H9 (cell line): ENCODE measurements around the gene GRID1. TPM values are rescaled to one million over a fixed set of nuclear protein-coding genes. Genes with fewer than 3 reads are reported as not detected.

Experiments
- DNase-seq: peaks from one replicate; pipeline ENCODE4 v3.0.0-alpha.2; 2017
- H2AFZ ChIP-seq: one replicate; pipeline ENCODE4 v1.6.1; 2013; ENCODE audit warnings: mild to moderate bottlenecking, low read length, control low read depth, moderate library complexity
- H2AK5ac ChIP-seq: 2 replicates; pipeline ENCODE4 v1.6.1; 2013; ENCODE audit warnings: low read length, control low read depth, mixed read lengths; ENCODE audit not compliant: insufficient read length
- H2BK120ac ChIP-seq: one replicate; pipeline ENCODE4 v1.6.1; 2013; ENCODE audit warnings: low read depth, mild to moderate bottlenecking, low read length, control low read depth, inconsistent platforms; ENCODE audit not compliant: poor library complexity, severe bottlenecking
- H2BK12ac ChIP-seq: 2 replicates; pipeline ENCODE4 v1.6.1; 2013; ENCODE audit warnings: low read length, control low read depth, mixed read lengths, low read depth; ENCODE audit not compliant: insufficient read length
- H2BK15ac ChIP-seq: 2 replicates; pipeline ENCODE4 v1.6.1; 2013; ENCODE audit warnings: low read depth, low read length, control low read depth
- H2BK20ac ChIP-seq: one replicate; pipeline ENCODE4 v1.6.1; 2013; ENCODE audit warnings: low read depth, mild to moderate bottlenecking, low read length, control low read depth, inconsistent platforms; ENCODE audit not compliant: poor library complexity, severe bottlenecking
- H2BK5ac ChIP-seq: 2 replicates; pipeline ENCODE4 v1.6.1; 2013; ENCODE audit warnings: low read length, control low read depth, mixed read lengths; ENCODE audit not compliant: insufficient read length
- H3K14ac ChIP-seq: 2 replicates; pipeline ENCODE4 v1.6.1; 2013; ENCODE audit warnings: low read length, control low read depth; ENCODE audit not compliant: insufficient read depth
- H3K18ac ChIP-seq: 2 replicates; pipeline ENCODE4 v1.6.1; 2013; ENCODE audit warnings: low read depth, mild to moderate bottlenecking, mixed read lengths, low read length, control low read depth; ENCODE audit not compliant: insufficient read length
- H3K23ac ChIP-seq: 2 replicates; pipeline ENCODE4 v1.6.1; 2013; ENCODE audit warnings: low read length, control low read depth, mixed read lengths, low read depth; ENCODE audit not compliant: insufficient read length
- H3K23me2 ChIP-seq: 2 replicates; pipeline ENCODE4 v1.6.1; 2013; ENCODE audit warnings: low read depth, mild to moderate bottlenecking, mixed read lengths, low read length, control low read depth; ENCODE audit not compliant: insufficient read length, poor library complexity, severe bottlenecking
- H3K27ac ChIP-seq: 2 replicates; pipeline ENCODE4 v1.5.1; 2013; ENCODE audit warnings: low read length, control low read depth, mixed read lengths, low read depth; ENCODE audit not compliant: insufficient read length
- H3K27me3 ChIP-seq: 2 replicates; pipeline ENCODE4 v1.6.1; 2013; ENCODE audit warnings: low read length, control low read depth, inconsistent platforms; ENCODE audit not compliant: insufficient read depth
- H3K4ac ChIP-seq: 2 replicates; pipeline ENCODE4 v1.6.1; 2013; ENCODE audit warnings: low read depth, mild to moderate bottlenecking, control low read depth, inconsistent platforms, low read length, moderate library complexity
- H3K4me1 ChIP-seq: 2 replicates; pipeline ENCODE4 v1.6.1; 2013; ENCODE audit warnings: low read length, control low read depth, inconsistent platforms; ENCODE audit not compliant: insufficient read depth
- H3K4me2 ChIP-seq: 2 replicates; pipeline ENCODE4 v1.6.1; 2013; ENCODE audit warnings: low read length, control low read depth, mixed read lengths; ENCODE audit not compliant: insufficient read length, insufficient read depth
- H3K56ac ChIP-seq: 2 replicates; pipeline ENCODE4 v1.6.1; 2013; ENCODE audit warnings: low read depth, mild to moderate bottlenecking, mixed read lengths, low read length, control low read depth; ENCODE audit not compliant: insufficient read length
- H3K79me1 ChIP-seq: 2 replicates; pipeline ENCODE4 v1.6.1; 2013; ENCODE audit warnings: low read depth, mild to moderate bottlenecking, moderate library complexity, low read length, control low read depth, inconsistent platforms; ENCODE audit not compliant: insufficient read depth, poor library complexity, severe bottlenecking
- H3K79me2 ChIP-seq: 2 replicates; pipeline ENCODE4 v1.6.1; 2013; ENCODE audit warnings: low read length, control low read depth, inconsistent platforms; ENCODE audit not compliant: insufficient read depth
- H3K9ac ChIP-seq: 2 replicates; pipeline ENCODE4 v1.6.1; 2013; ENCODE audit warnings: low read length, control low read depth, mixed read lengths; ENCODE audit not compliant: insufficient read length; ENCODE audit errors: extremely low read depth
- H3K9me3 ChIP-seq: one replicate; pipeline ENCODE4 v1.6.1; 2013; ENCODE audit warnings: low read depth, low read length, inconsistent platforms; ENCODE audit not compliant: control insufficient read depth
- H3T11ph ChIP-seq: one replicate; pipeline ENCODE4 v1.6.1; 2013; ENCODE audit warnings: mild to moderate bottlenecking, low read length, control low read depth, inconsistent platforms
- H4K20me1 ChIP-seq: one replicate; pipeline ENCODE4 v1.6.1; 2013; ENCODE audit not compliant: control insufficient read depth, insufficient read length, insufficient read depth
- H4K5ac ChIP-seq: 2 replicates; pipeline ENCODE4 v1.6.1; 2013; ENCODE audit warnings: low read depth, mild to moderate bottlenecking, mixed read lengths, low read length, control low read depth; ENCODE audit not compliant: insufficient read length
- H4K8ac ChIP-seq: replicated peaks from 2 replicates; pipeline ENCODE4 v1.6.1; 2013; ENCODE audit warnings: low read length, control low read depth, mixed read lengths, low read depth; ENCODE audit not compliant: insufficient read length
- H4K91ac ChIP-seq: 2 replicates; pipeline ENCODE4 v1.6.1; 2013; ENCODE audit warnings: low read depth, mild to moderate bottlenecking, moderate library complexity, mixed read lengths, low read length, control low read depth; ENCODE audit not compliant: insufficient read length
- H3K27ac Mint-ChIP-seq, 3 experiments: 2 replicates in 2 of 3; 3 replicates in 1 of 3; pipeline ENCODE4 v1.8.0; 2020 to 2021; ENCODE audit warnings: mixed read lengths in 3 of 3, mild to moderate bottlenecking in 1 of 3, moderate library complexity in 1 of 3
- H3K27me3 Mint-ChIP-seq: 2 replicates; pipeline ENCODE4 v1.8.0; 2021; ENCODE audit warnings: low read depth, mild to moderate bottlenecking, moderate library complexity, mixed read lengths
- H3K36me3 Mint-ChIP-seq, 3 experiments: 2 replicates in 2 of 3; 3 replicates in 1 of 3; pipeline ENCODE4 v1.8.0; 2020 to 2021; ENCODE audit warnings: low read depth in 3 of 3, mixed read lengths in 3 of 3; ENCODE audit not compliant: insufficient read depth in 1 of 3
- H3K4me1 Mint-ChIP-seq, 2 experiments: 2 replicates each; pipeline ENCODE4 v1.8.0; 2020; ENCODE audit warnings: mixed read lengths in 2 of 2
- H3K4me3 Mint-ChIP-seq, 2 experiments: 2 replicates in 1 of 2; 3 replicates in 1 of 2; pipeline ENCODE4 v1.8.0; 2020 to 2021; ENCODE audit warnings: mild to moderate bottlenecking in 2 of 2, mixed read lengths in 2 of 2, moderate library complexity in 1 of 2
- H3K9me3 Mint-ChIP-seq, 2 experiments: 2 replicates in 1 of 2; 3 replicates in 1 of 2; pipeline ENCODE4 v1.8.0; 2020; ENCODE audit warnings: mild to moderate bottlenecking in 2 of 2, mixed read lengths in 2 of 2, moderate library complexity in 1 of 2
- CTCF ChIP-seq: fragments of 200-600 bp; sonication (generic); conservative IDR thresholded peaks from 3 replicates; pipeline ENCODE4 v1.8.0; 2021; ENCODE audit warnings: antibody characterized with exemption, mild to moderate bottlenecking
- whole genome bisulfite sequencing: extraction: QIAGEN DNeasy Blood & Tissue Kit; methylation state at CpG from one replicate; pipeline ENCODE4 v1.1.7; 2013; ENCODE audit warnings: missing lambda C conversion rate, low lambda C conversion rate, mixed read lengths; ENCODE audit not compliant: insufficient read length; ENCODE audit errors: extremely low coverage; 5-methylcytosine and 5-hydroxymethylcytosine counted together
- long read RNA-seq: library from polyadenylated mRNA; unstranded; transcript quantifications from one replicate; pipeline ENCODE4 v2.0.0, GENCODE V29; 2020
- total RNA-seq: library from RNA; stranded (reverse); gene quantifications from 2 replicates; pipeline ENCODE4 v1.2.1, GENCODE V29; 2021

GRID1 gene
- 0.35 TPM in 1 of 2 replicates, not detected in the other for total RNA-seq
- long read RNA-seq, result 0 reads

GRCh38 chr10:86366033-86366901, at the start of gene GRID1:
GRID1 (minus strand) TSS chr10:86366795.
- Histone ChIP-seq H2AK5ac (no peak within 1 kb of the TSS), H2BK120ac (no peak within 1 kb of the TSS), H2BK20ac (no peak within 1 kb of the TSS), H3K27me3 (peaks cover 68% of the 10 kb centered on the region), H4K5ac (no peak within 1 kb of the TSS), H2BK12ac (no peak within 1 kb of the TSS), H3K18ac (no peak within 1 kb of the TSS), H3K27ac (no peak within 1 kb of the TSS), H2BK15ac (no peak within 1 kb of the TSS), H2BK5ac (no peak within 1 kb of the TSS), H4K8ac (no peak within 1 kb of the TSS), H3K23me2 (peaks cover 18% of the 10 kb centered on the region), H3K4me1 (no peaks in the 10 kb centered on the region), H3K56ac (no peak within 1 kb of the TSS), H3K79me2 (no peaks in the 10 kb centered on the region), H3T11ph (no peak within 1 kb of the TSS), H3K4me2 (peak within 1 kb of the TSS; percentile 33), H3K9ac (no peak within 1 kb of the TSS), H3K9me3 (no peaks in the 10 kb centered on the region), H3K14ac (no peak within 1 kb of the TSS; the same call in 1 of the 2 replicates), H2AFZ (no peak within 1 kb of the TSS), H3K23ac (no peak within 1 kb of the TSS), H4K91ac (no peak within 1 kb of the TSS), H4K20me1 (peaks cover 5% of the 10 kb centered on the region), H3K4ac (no peak within 1 kb of the TSS), H3K79me1 (no peaks in the 10 kb centered on the region)
- Mint-ChIP-seq H3K27me3 (peaks cover 93% of the 10 kb centered on the region), H3K4me1 (peaks cover 15 to 30% of the 10 kb centered on the region in 2 experiments), H3K27ac (no peak within 1 kb of the TSS), H3K4me3 (peak within 1 kb of the TSS; percentile 52 to 76), H3K9me3 (peaks cover 0 to 2% of the 10 kb centered on the region in 2 experiments; a peak in 1 of 5 replicates), H3K36me3 (no peaks in the 10 kb centered on the region)
- DNase-seq, result peak; percentile 74
- WGBS, result no CpG with 5 or more reads among the region's 119 CpGs
- TF ChIP-seq CTCF, result no peak; the same call in 2 of the 3 replicates
